ENCODE results near the gene CACNA2D1. TPM values are rescaled to one million over a fixed set of nuclear protein-coding genes. Genes with fewer than 3 reads are reported as not detected.

The CACNA2D1 gene
- total RNA-seq, 2 experiments from 2014 or later = not detected

DNA sequence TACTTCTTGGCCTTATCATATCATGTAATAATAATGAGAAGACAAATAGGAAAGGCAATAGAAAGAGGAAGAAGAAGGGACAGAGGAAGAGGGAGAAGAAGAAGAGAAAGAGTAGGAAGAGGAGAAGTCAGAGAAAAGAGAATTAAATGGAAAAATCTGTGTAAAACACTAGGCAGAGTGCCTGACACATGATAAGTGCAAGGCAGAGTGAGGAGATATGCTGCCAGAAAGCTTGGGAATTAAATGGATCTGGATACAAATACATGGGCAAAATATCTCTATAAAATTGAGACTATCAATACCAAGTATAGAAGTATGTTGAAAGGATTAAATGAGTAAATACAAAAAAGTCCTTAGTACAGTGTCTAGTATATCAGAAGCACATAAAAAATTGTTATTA is 124.8 kb downstream of the CACNA2D1 start:
- no peak for TF ChIP-seq CTCF (IDR thresholded peaks at IDR 0.05)
- Mint-ChIP-seq H3K4me1 (ENCODE audit: low read depth) (no peaks in the 10 kb centered on the region), H3K27me3 (no peaks in the 10 kb centered on the region), H3K27ac (no peak overlapping the region), H3K36me3 (ENCODE audit: low read depth) (no peaks in the 10 kb centered on the region), H3K9me3 (peaks cover 4% of the 10 kb centered on the region), H3K4me3 (no peak overlapping the region)
- intact Hi-C loops (cut with micrococcal nuclease) = no loop called here
- ATAC-seq = no peak
- CTCF ChIA-PET = no interaction called here
- POLR2A ChIA-PET = no interaction called here
- no peak for DNase-seq

GRCh38 chr7:82317760-82318159 is 125.8 kb downstream of the CACNA2D1 start:
- H3K4me1 Mint-ChIP-seq (ENCODE audit: low read depth) = no peaks in the 10 kb centered on the region
- intact Hi-C loops (cut with micrococcal nuclease) = no loop called here
- CTCF ChIA-PET = interaction anchor here (1.3 kb wide), 1 partner anchor 8 kb away, joined by 3 read pairs; no protein-coding TSS in a partner anchor
- DNase-seq (no peak), ATAC-seq (no peak)
- H3K36me3 Mint-ChIP-seq (ENCODE audit: low read depth) = no peaks in the 10 kb centered on the region
- H3K4me3 Mint-ChIP-seq = no peak overlapping the region
- no peak overlapping the region for H3K27ac Mint-ChIP-seq
- POLR2A ChIA-PET = no interaction called here
- no peak for TF ChIP-seq CTCF (IDR thresholded peaks at IDR 0.05)
- no peaks in the 10 kb centered on the region for H3K27me3 Mint-ChIP-seq
- H3K9me3 Mint-ChIP-seq = peaks cover 4% of the 10 kb centered on the region

DNA sequence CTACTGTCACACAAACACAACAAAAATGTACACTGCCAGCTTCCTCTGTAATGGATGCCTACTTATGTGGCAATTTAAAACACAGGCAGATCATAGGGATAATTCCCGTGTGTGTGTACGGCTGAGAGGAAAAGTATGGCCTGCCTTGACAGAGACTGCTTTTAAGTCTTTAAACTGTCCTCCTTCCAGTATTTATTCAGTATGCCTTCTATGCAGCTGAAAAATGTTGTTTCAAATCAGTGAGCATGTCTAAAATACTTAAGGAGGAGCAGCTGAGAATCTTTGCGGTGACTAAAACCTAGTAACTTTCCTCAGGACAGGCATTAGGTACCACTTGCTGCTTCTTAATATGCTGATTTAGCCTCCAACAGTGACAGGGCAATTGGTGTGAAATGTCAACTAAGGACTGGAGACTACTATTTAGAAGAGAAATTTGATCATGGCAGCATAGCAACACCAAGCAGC is 126.3 kb downstream of the CACNA2D1 start:
- H3K9me3 Mint-ChIP-seq = peaks cover 4% of the 10 kb centered on the region
- ChIA-PET POLR2A (no interaction called here), CTCF (interaction anchor here (1.3 kb wide), 1 partner anchor 9 kb away, joined by 3 read pairs; no protein-coding TSS in a partner anchor)
- DNase-seq = no peak
- H3K27ac Mint-ChIP-seq = no peak overlapping the region
- intact Hi-C loops (cut with micrococcal nuclease) = no loop called here
- H3K4me1 Mint-ChIP-seq (ENCODE audit: low read depth) = no peaks in the 10 kb centered on the region
- H3K4me3 Mint-ChIP-seq = no peak overlapping the region
- ATAC-seq = no peak
- H3K27me3 Mint-ChIP-seq = no peaks in the 10 kb centered on the region
- no peak for TF ChIP-seq CTCF (IDR thresholded peaks at IDR 0.05)
- H3K36me3 Mint-ChIP-seq (ENCODE audit: low read depth) = no peaks in the 10 kb centered on the region

- DNase-seq = no peak
- intact Hi-C loops (cut with micrococcal nuclease) = no loop called here
- CTCF ChIA-PET = no interaction called here
- no peak for ATAC-seq
- peaks cover 3% of the 10 kb centered on the region for H3K9me3 Mint-ChIP-seq
- POLR2A ChIA-PET = no interaction called here
- no peak overlapping the region for H3K27ac Mint-ChIP-seq
- no peaks in the 10 kb centered on the region for H3K27me3 Mint-ChIP-seq
- H3K4me3 Mint-ChIP-seq = no peak overlapping the region
- no peaks in the 10 kb centered on the region for H3K4me1 Mint-ChIP-seq (ENCODE audit: low read depth)
- H3K36me3 Mint-ChIP-seq (ENCODE audit: low read depth) = no peaks in the 10 kb centered on the region
- TF ChIP-seq CTCF (IDR thresholded peaks at IDR 0.05) = no peak
Observed at GRCh38 chr7:82313269-82313668, 130.3 kb downstream of the CACNA2D1 start.

DNA sequence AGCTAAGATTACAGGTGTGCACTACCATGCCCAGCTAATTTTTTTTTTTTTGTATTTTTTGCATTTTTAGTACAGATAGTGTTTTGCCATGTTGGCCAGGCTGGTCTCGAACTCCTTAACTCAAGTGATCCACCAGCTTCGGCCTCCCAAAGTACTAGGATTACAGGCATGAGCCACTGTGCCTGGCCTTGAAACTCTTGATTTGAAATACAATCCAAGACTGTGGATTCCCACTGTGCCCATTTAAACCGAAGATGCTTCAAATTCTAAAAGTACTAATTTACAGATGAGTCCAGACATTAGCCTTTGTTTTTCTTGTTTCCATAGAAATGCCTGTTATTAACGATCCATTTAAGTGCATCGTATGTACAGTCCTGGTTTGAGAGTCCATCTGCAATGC is 130.9 kb downstream of the CACNA2D1 start:
- H3K9me3 Mint-ChIP-seq = peaks cover 5% of the 10 kb centered on the region
- no peak for TF ChIP-seq CTCF (IDR thresholded peaks at IDR 0.05)
- H3K4me1 Mint-ChIP-seq (ENCODE audit: low read depth) = no peaks in the 10 kb centered on the region
- no peak for ATAC-seq
- no peak overlapping the region for H3K4me3 Mint-ChIP-seq
- ChIA-PET POLR2A (interaction anchor here (0.6 kb wide), 1 partner anchor 15 kb away, joined by 5 read pairs; no protein-coding TSS in a partner anchor), CTCF (no interaction called here)
- no peak for DNase-seq
- H3K27me3 Mint-ChIP-seq = no peaks in the 10 kb centered on the region
- no peaks in the 10 kb centered on the region for H3K36me3 Mint-ChIP-seq (ENCODE audit: low read depth)
- no peak overlapping the region for H3K27ac Mint-ChIP-seq
- intact Hi-C loops (cut with micrococcal nuclease) = no loop called here
